AG10803 (cell line): ENCODE results near the gene KLK2.
A peak's percentile ranks its signal among the peaks of the same experiment; 100 is the strongest.

Experiments used
- DNase-seq: peaks from one replicate; pipeline ENCODE4 v3.0.0; 2010; ENCODE audit warnings: low read depth
- H3K4me3 ChIP-seq: 2 replicates; pipeline ENCODE4 v1.5.1; 2011; ENCODE audit warnings: mild to moderate bottlenecking, low read length, control low read depth
- CTCF ChIP-seq: conservative IDR thresholded peaks from 2 replicates; pipeline ENCODE4 v1.5.1; 2011; ENCODE audit warnings: mild to moderate bottlenecking, low read length, control low read depth, inconsistent platforms

KLK2 gene

GRCh38 chr19:50912102-50912599, 38.9 kb downstream of the KLK2 start:
- TF ChIP-seq CTCF = no peak
- no peak for DNase-seq
- H3K4me3 ChIP-seq = no peak overlapping the region

- no peak for TF ChIP-seq CTCF
- no peak for DNase-seq
- H3K4me3 ChIP-seq = no peak overlapping the region
Measured at GRCh38 chr19:50912727-50913716, 39.8 kb downstream of the KLK2 start.

GRCh38 chr19:50916069-50916468, 42.8 kb downstream of the KLK2 start:
- no peak for DNase-seq
- no peak overlapping the region for H3K4me3 ChIP-seq
- TF ChIP-seq CTCF = no peak

GRCh38 chr19:50921426-50922316, 48.4 kb downstream of the KLK2 start:
- no peak for TF ChIP-seq CTCF
- peak; percentile 36 for DNase-seq
- H3K4me3 ChIP-seq = no peak overlapping the region

- H3K4me3 ChIP-seq = no peak overlapping the region
- peak; percentile 86 for TF ChIP-seq CTCF
- peak; percentile 68 for DNase-seq
Measured at GRCh38 chr19:50922317-50922853, 49.1 kb downstream of the KLK2 start.

GRCh38 chr19:50924586-50924985, 51.3 kb downstream of the KLK2 start:
- no peak for DNase-seq
- TF ChIP-seq CTCF = no peak
- no peak overlapping the region for H3K4me3 ChIP-seq
